HCT116 (cell line): ENCODE measurements around the gene SEC22A. TPM values are rescaled to one million over a fixed set of nuclear protein-coding genes. Genes with fewer than 3 reads are reported as not detected.

ENCODE experiments used
- ATAC-seq: fragments of 200-7000 bp; cut with Tn5 transposase; 2 replicates; pipeline ENCODE4 v1.9.1; 2020; ENCODE audit warnings: mild to moderate bottlenecking, moderate library complexity
- BruUV-seq: library from RNA; stranded (reverse); fragments of 400-500 nt; replicated peaks from 2 replicates; lab custom pipeline; 2021; lab: Mats Ljungman, UMichigan
- CTCF ChIA-PET: fragments of 300-600 bp; sonication (Branson Sonifier 250); formaldehyde crosslinking; loops from one replicate; lab custom pipeline; 2021; ENCODE audit warnings: antibody characterized with exemption; lab: Charles Lee
- POLR2A ChIA-PET: fragments of 300-600, 350-600 bp; sonication (Branson Sonifier 250); formaldehyde crosslinking; loops from one replicate; lab custom pipeline; 2021; ENCODE audit warnings: antibody characterized with exemption; lab: Charles Lee
- RAD21 ChIA-PET, 2 experiments: fragments of 300-600 bp; sonication (Branson Sonifier 250); formaldehyde crosslinking; loops; one replicate each; lab custom pipeline; 2023; ENCODE audit warnings: low total read pairs in 2 of 2; ENCODE audit not compliant: uncharacterized antibody in 2 of 2, unreplicated experiment in 2 of 2, low non-redundant PET in 1 of 2; lab: Charles Lee
- DNase-seq: peaks from one replicate; pipeline ENCODE4 v3.0.0-alpha.2; 2010; ENCODE audit warnings: low read depth, low spot score
- H2AFZ ChIP-seq: fragments of 200-600 bp; shearing (Covaris generic), sonication (generic); 2 replicates; pipeline ENCODE4 v1.6.1; 2017; ENCODE audit warnings: low read depth, mixed run types, mixed read lengths, antibody characterized with exemption, low read length; ENCODE audit not compliant: poor library complexity, severe bottlenecking
- H3K27ac ChIP-seq: 2 replicates; pipeline ENCODE4 v1.5.1; 2012; ENCODE audit warnings: low read depth, low read length
- H3K27me3 ChIP-seq: fragments of 200-600 bp; sonication (generic); 2 replicates; pipeline ENCODE4 v1.6.1; 2016; ENCODE audit warnings: mixed run types, low read length, mixed read lengths; ENCODE audit not compliant: insufficient read depth
- H3K36me3 ChIP-seq, 2 experiments: fragments of 200-500 bp in 1 of 2; fragments of 200-600 bp in 1 of 2; sonication (Bioruptor generic) in 1 of 2; sonication (generic) in 1 of 2; 2 replicates each; pipeline versions ENCODE4 v1.5.1 to v1.6.1; 2014 to 2016; ENCODE audit warnings: low read length in 2 of 2, inconsistent platforms in 1 of 2, mixed read lengths in 1 of 2, mixed run types in 1 of 2; ENCODE audit not compliant: insufficient read depth in 2 of 2, control insufficient read depth in 1 of 2
- H3K4me1 ChIP-seq, 2 experiments: fragments of 200-600 bp in 1 of 2; sonication (generic) in 1 of 2; 2 replicates each; pipeline versions ENCODE4 v1.5.1 to v1.6.1; 2012 to 2017; ENCODE audit warnings: low read length in 2 of 2, inconsistent platforms in 1 of 2, mild to moderate bottlenecking in 1 of 2, mixed read lengths in 1 of 2, mixed run types in 1 of 2, moderate library complexity in 1 of 2; ENCODE audit not compliant: insufficient read depth in 2 of 2, control insufficient read depth in 1 of 2
- H3K4me2 ChIP-seq: fragments of 200-600 bp; sonication (generic); 2 replicates; pipeline ENCODE4 v1.6.1; 2017; ENCODE audit warnings: mixed run types, low read length, mixed read lengths
- H3K4me3 ChIP-seq, 2 experiments: fragments of 200-600 bp in 1 of 2; sonication (generic) in 1 of 2; replicated peaks in 1 of 2; 2 replicates each; pipeline ENCODE4 v1.5.1; 2011 to 2016; ENCODE audit warnings: low read length in 2 of 2, control low read depth in 1 of 2, low read depth in 1 of 2, mild to moderate bottlenecking in 1 of 2, mixed read lengths in 1 of 2, mixed run types in 1 of 2
- H3K79me2 ChIP-seq: fragments of 200-600 bp; sonication (generic); 2 replicates; pipeline ENCODE4 v1.6.1; 2017; ENCODE audit warnings: mild to moderate bottlenecking, mixed run types, low read length, moderate library complexity, mixed read lengths; ENCODE audit not compliant: insufficient read depth
- H3K9ac ChIP-seq: fragments of 200-600 bp; sonication (generic); 2 replicates; pipeline ENCODE4 v1.6.1; 2016; ENCODE audit warnings: low read length, mixed read lengths
- H3K9me2 ChIP-seq: fragments of 200-600 bp; sonication (generic), shearing (Covaris generic); 2 replicates; pipeline ENCODE4 v1.6.1; 2017; ENCODE audit warnings: mixed run types, mild to moderate bottlenecking, moderate library complexity; ENCODE audit not compliant: insufficient read depth
- H3K9me3 ChIP-seq, 2 experiments: fragments of 200-500 bp in 1 of 2; fragments of 200-600 bp in 1 of 2; sonication (Bioruptor generic) in 1 of 2; sonication (generic) in 1 of 2; 2 replicates each; pipeline ENCODE4 v1.6.1; 2014 to 2017; ENCODE audit warnings: low read length in 2 of 2, mixed read lengths in 2 of 2, inconsistent platforms in 1 of 2, low read depth in 1 of 2, mild to moderate bottlenecking in 1 of 2, mixed run types in 1 of 2, moderate library complexity in 1 of 2; ENCODE audit not compliant: control insufficient read depth in 1 of 2, insufficient read depth in 1 of 2
- H4K20me1 ChIP-seq: fragments of 200-600 bp; sonication (generic), shearing (Covaris generic); 2 replicates; pipeline ENCODE4 v1.6.1; 2017; ENCODE audit warnings: mixed run types, mild to moderate bottlenecking, moderate library complexity; ENCODE audit not compliant: insufficient read depth
- ATF3 ChIP-seq: IDR thresholded peaks from 2 replicates; pipeline ENCODE4 v1.6.1; 2012
- EGR1 ChIP-seq: IDR thresholded peaks from 2 replicates; pipeline ENCODE4 v1.6.1; 2012; ENCODE audit warnings: low read depth
- ELF1 ChIP-seq: IDR thresholded peaks from 2 replicates; pipeline ENCODE4 v1.6.1; 2012; ENCODE audit warnings: low read depth, borderline replicate concordance
- POLR2A ChIP-seq: IDR thresholded peaks from 2 replicates; pipeline ENCODE4 v1.7.0; 2011; ENCODE audit warnings: borderline replicate concordance; ENCODE audit not compliant: insufficient read depth, insufficient read length; ENCODE audit errors: extremely low read depth
- RAD21 ChIP-seq: IDR thresholded peaks from 2 replicates; pipeline ENCODE4 v1.6.1; 2012; ENCODE audit warnings: low read depth, mild to moderate bottlenecking
- SP1 ChIP-seq: IDR thresholded peaks from 2 replicates; pipeline ENCODE4 v1.6.1; 2012; ENCODE audit warnings: low read depth
- SRF ChIP-seq: IDR thresholded peaks from 2 replicates; pipeline ENCODE4 v1.6.1; 2012; ENCODE audit warnings: low read depth
- ZBTB33 ChIP-seq: IDR thresholded peaks from 2 replicates; pipeline ENCODE4 v1.6.1; 2011; ENCODE audit warnings: mild to moderate bottlenecking, low read length, moderate library complexity; ENCODE audit not compliant: insufficient replicate concordance; ENCODE audit errors: extremely low read depth
- ZFX ChIP-seq: fragments of 450-650 bp; IDR thresholded peaks from 2 replicates; pipeline ENCODE4 v1.6.1; 2017
- intact Hi-C: fragments of 100-400 bp; cut with micrococcal nuclease; formaldehyde crosslinking; loops from 2 replicates; pipeline ENCODE4 v1.10.0; 2022
- total RNA-seq: library from RNA; stranded (reverse); gene quantifications from one replicate; pipeline ENCODE4 v1.2.1, GENCODE V29; 2021; ENCODE audit not compliant: unreplicated experiment

Gene SEC22A
- total RNA-seq, 1 experiment from 2014 or later, result 10.6 TPM

- RAD21 ChIA-PET, result no interaction called here
- Histone ChIP-seq H2AFZ (no peak overlapping the region), H3K9ac (no peak overlapping the region), H4K20me1 (no peaks in the 10 kb centered on the region), H3K27me3 (peaks cover 6% of the 10 kb centered on the region; the same call in 1 of the 2 replicates), H3K4me2 (no peak overlapping the region), H3K4me1 (no peaks in the 10 kb centered on the region), H3K79me2 (no peaks in the 10 kb centered on the region), H3K36me3 (no peaks in the 10 kb centered on the region), H3K9me2 (no peaks in the 10 kb centered on the region), H3K27ac (no peak overlapping the region), H3K4me3 (no peak overlapping the region), H3K9me3 (no peaks in the 10 kb centered on the region)
- POLR2A ChIA-PET, result no interaction called here
- intact Hi-C loops, result no loop called here
- CTCF ChIA-PET, result no interaction called here
- ATAC-seq (no peak), DNase-seq (no peak)
- TF ChIP-seq POLR2A (no peak), EGR1 (no peak)
- BruUV-seq, result no TSS peak
Measured at GRCh38 chr3:123302961-123303360, 101.2 kb downstream of the SEC22A start.

- DNase-seq (no peak), ATAC-seq (no peak)
- intact Hi-C loops, result no loop called here
- POLR2A ChIA-PET, result no interaction called here
- Histone ChIP-seq H3K9me3 (no peaks in the 10 kb centered on the region), H3K9ac (no peak overlapping the region), H3K4me3 (no peak overlapping the region), H2AFZ (no peak overlapping the region)
- no peak for TF ChIP-seq ELF1
- TF ChIP-seq ZFX, result no peak
- TF ChIP-seq RAD21, result no peak
- no peak for TF ChIP-seq ATF3
- TF ChIP-seq SRF, result no peak
- no peak for TF ChIP-seq SP1
- TF ChIP-seq ZBTB33, result no peak
- TF ChIP-seq, all 23 proteins: peak for 0
- Histone ChIP-seq H3K79me2 (no peaks in the 10 kb centered on the region), H3K9me2 (no peaks in the 10 kb centered on the region), H3K27ac (no peak overlapping the region), H3K4me2 (no peak overlapping the region), H4K20me1 (no peaks in the 10 kb centered on the region), H3K36me3 (no peaks in the 10 kb centered on the region), H3K27me3 (peaks cover 6% of the 10 kb centered on the region; the same call in 1 of the 2 replicates), H3K4me1 (no peaks in the 10 kb centered on the region)
- ChIA-PET CTCF (no interaction called here), RAD21 (no interaction called here)
- BruUV-seq, result no TSS peak
Measured at GRCh38 chr3:123303976-123304560, 102.3 kb downstream of the SEC22A start.
